ENCODE data around the gene FSTL4.
"Not testable (repeated sequence)": the region's sequence is repeated elsewhere in the genome, so short reads cannot be mapped to it uniquely, and the experiment has no call there.

FSTL4 gene

DNA sequence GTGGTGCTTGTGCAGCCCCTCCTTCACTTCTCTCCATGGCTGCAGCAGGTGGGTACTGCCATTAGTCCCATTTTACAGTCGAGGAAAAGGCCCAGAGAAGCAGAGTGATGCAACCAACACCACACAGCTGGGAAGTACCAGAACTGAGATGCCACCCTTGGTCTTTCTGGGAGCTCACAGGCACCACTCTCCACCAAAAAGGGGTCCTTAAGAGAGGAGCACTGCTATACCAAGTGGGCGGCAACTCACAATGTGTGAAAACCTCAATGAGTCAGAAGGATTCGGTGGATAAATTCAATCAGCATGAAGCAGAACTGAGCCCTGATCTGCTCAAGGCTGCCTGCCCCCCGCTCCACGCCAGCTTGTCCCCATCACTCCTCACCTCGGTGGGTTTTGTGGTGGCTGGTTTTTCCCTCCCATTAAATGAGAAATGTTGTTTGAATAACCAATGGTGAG is 213.7 kb downstream of the FSTL4 start:
- no peak overlapping the region for H3K4me3 ChIP-seq (ENCODE audit: low read depth, low read length)
- in situ Hi-C loops (cut with HindIII; ENCODE audit: low sequenced_read_pairs), result no loop called here
- TF ChIP-seq, protein P1, sequence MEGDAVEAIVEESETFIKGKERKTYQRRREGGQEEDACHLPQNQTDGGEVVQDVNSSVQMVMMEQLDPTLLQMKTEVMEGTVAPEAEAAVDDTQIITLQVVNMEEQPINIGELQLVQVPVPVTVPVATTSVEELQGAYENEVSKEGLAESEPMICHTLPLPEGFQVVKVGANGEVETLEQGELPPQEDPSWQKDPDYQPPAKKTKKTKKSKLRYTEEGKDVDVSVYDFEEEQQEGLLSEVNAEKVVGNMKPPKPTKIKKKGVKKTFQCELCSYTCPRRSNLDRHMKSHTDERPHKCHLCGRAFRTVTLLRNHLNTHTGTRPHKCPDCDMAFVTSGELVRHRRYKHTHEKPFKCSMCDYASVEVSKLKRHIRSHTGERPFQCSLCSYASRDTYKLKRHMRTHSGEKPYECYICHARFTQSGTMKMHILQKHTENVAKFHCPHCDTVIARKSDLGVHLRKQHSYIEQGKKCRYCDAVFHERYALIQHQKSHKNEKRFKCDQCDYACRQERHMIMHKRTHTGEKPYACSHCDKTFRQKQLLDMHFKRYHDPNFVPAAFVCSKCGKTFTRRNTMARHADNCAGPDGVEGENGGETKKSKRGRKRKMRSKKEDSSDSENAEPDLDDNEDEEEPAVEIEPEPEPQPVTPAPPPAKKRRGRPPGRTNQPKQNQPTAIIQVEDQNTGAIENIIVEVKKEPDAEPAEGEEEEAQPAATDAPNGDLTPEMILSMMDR (IDR thresholded peaks at IDR 0.05; ENCODE audit: low read depth, low read length), result no peak
- DNase-seq (ENCODE audit: low read depth, low spot score), result no peak

DNA sequence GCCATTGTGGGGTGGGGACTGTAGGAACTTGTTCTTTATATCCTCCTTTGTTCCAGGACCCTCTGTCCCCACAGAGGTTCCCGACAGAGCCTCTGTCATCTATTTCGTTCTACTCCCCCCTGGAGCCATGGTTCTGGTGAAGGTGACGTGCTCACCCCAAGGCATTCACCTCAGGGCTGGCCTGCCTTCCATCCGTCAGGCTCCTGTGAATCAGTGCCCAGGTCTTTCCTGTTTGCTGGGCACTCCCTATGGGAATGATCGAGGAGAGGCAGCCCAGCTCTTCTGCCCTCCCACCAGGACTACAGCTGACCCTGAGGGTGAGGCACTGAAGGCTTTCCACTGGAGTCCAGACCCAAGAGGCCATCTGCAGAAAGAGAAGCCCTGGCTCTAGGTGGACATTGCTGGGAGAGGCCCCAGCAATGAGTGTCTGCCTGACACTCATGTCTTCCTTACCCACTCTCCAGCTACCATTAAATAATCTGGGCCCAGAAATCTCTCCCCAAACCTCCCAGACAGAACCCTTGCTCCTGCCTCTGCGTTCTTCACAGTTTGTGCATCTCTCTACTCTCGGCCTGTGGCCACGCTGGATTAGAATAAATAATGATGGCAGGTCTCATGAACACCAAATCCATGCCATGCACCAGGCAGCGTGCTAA is 214.2 kb downstream of the FSTL4 start:
- no peak overlapping the region for H3K4me3 ChIP-seq (ENCODE audit: low read depth, low read length)
- DNase-seq (ENCODE audit: low read depth, low spot score), result no peak
- in situ Hi-C loops (cut with HindIII; ENCODE audit: low sequenced_read_pairs), result no loop called here
- TF ChIP-seq, protein P1 (IDR thresholded peaks at IDR 0.05; ENCODE audit: low read depth, low read length), result no peak

DNA sequence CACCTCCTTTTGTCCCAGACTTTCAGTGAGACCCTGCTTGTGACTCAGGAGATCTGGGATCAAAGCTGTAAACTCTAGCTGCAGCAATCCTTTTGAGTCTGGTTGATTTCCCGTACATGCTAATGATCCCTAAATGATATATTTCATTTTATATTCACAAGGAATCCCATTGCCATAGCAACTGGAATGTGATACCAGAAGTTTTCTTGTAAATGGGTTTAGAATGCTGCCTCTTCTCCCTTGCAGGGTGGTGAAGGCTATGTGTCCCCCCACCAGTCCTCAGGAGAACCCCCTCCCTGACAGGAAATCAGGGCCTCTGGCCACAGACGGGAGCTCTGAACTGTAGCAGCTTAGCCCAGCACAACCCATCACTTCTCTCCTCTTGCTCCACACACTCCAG is 215.0 kb downstream of the FSTL4 start:
- in situ Hi-C loops (cut with HindIII; ENCODE audit: low sequenced_read_pairs), result no loop called here
- H3K4me3 ChIP-seq (ENCODE audit: low read depth, low read length), result no peak overlapping the region
- no peak for DNase-seq (ENCODE audit: low read depth, low spot score)
- TF ChIP-seq, protein P1 (IDR thresholded peaks at IDR 0.05; ENCODE audit: low read depth, low read length), result no peak

DNA sequence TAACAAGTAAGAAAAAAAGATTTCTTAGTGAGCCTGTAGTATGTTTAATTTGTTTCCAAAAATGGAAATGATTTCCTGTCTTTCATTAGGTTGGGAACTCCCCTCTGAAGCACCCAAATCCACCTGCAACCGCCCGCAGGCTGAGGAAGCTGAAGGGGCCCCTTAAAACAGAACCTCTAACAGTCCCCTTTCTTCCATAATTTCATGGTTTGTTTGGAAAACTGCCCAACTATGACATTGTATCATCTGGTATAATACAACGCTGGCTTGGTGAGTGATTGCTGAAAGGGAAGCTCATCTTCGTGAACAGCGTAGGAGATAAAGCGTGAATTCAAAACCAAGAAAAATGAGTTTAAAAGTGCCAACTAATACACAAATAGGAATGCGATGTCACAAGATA is 215.5 kb downstream of the FSTL4 start:
- no peak for DNase-seq (ENCODE audit: low read depth, low spot score)
- in situ Hi-C loops (cut with HindIII; ENCODE audit: low sequenced_read_pairs), result no loop called here
- H3K4me3 ChIP-seq (ENCODE audit: low read depth, low read length), result no peak overlapping the region
- TF ChIP-seq, protein P1 (IDR thresholded peaks at IDR 0.05; ENCODE audit: low read depth, low read length), result no peak

DNA sequence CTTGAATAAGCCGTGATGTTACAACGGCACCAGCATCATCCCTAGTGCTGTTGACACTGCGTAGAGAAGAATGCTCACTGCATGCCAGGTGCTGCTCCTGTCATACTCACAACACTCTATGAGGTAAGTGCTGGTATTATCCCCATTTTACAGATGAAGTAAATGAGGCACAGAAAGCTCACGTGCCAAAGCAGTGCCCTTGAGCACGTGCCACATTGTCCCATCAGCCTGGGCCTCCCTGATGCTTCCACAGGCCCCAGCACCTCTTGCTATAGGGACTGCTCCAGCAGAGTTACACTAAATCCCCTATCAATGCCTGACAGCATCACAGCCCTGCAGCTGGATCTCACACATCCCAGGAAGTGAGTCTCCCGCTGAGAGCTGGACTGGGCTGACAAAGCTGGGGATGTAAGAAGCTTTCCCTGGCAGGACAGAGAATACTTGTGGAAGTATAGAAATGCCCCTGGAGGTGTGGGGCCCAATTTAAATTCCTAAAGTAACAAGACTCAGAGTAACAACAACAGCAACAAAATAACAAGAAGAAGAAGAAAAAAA is 216.1 kb downstream of the FSTL4 start:
- H3K4me3 ChIP-seq (ENCODE audit: low read depth, low read length), result no peak overlapping the region
- in situ Hi-C loops (cut with HindIII; ENCODE audit: low sequenced_read_pairs), result no loop called here
- DNase-seq (ENCODE audit: low read depth, low spot score), result no peak
- TF ChIP-seq, protein P1 (IDR thresholded peaks at IDR 0.05; ENCODE audit: low read depth, low read length), result no peak

DNA sequence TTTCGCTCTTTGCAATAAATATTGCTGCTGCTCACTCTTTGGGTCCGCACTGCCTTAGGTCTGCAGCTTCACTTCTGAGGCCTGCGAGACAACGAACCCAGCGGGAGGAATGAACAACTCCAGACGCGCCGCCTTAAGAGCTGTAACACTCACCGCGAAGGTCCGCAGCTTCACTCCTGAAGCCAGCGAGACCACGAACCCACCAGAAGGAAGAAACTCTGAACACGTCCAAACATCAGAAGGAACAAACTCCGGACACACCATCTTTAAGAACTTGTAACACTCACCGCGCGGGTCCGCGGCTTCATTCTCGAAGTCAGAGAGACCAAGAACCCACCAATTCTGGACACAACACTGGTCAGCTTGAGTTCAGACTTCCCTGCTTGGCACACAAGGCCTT is 217.1 kb downstream of the FSTL4 start:
- H3K4me3 ChIP-seq (ENCODE audit: low read depth, low read length); DNase-seq (ENCODE audit: low read depth, low spot score); in situ Hi-C loops (cut with HindIII; ENCODE audit: low sequenced_read_pairs): not testable (repeated sequence)

DNA sequence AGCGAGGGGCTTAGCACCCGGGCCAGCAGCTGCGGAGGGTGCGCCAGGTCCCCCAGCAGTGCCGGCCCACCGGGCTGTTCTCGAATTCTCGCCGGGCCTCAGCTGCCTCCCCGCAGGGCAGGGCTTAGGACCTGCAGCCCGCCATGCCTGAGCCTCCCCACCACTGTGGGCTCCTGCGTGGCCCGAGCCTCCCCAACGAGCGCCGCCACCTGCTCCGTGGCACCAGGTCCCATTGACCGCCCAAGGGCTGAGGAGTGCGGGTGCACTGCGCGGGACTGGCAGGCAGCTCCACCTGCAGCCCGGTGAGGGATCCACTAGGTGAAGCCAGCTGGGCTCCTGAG is 217.9 kb downstream of the FSTL4 start:
- DNase-seq (ENCODE audit: low read depth, low spot score); H3K4me3 ChIP-seq (ENCODE audit: low read depth, low read length); in situ Hi-C loops (cut with HindIII; ENCODE audit: low sequenced_read_pairs): not testable (repeated sequence)

All from astrocyte of the spinal cord (primary cell).